K562 (cell line): ENCODE results near the gene PHLDA3.

Source experiments
- EZH2 ChIP-seq: IDR thresholded peaks from 2 replicates; pipeline ENCODE4 v1.6.1; 2012; ENCODE audit warnings: low read depth, mild to moderate bottlenecking, inconsistent platforms, low read length, borderline replicate concordance
- JUND ChIP-seq, 2 experiments: IDR thresholded peaks; 2 replicates in 1 of 2; 3 replicates in 1 of 2; pipeline ENCODE4 v1.6.1; 2011; ENCODE audit warnings: borderline replicate concordance in 2 of 2, low read depth in 2 of 2, low read length in 2 of 2, improper control_type of control experiment in 1 of 2, missing biosample characterization in 1 of 2, missing genetic modification characterization in 1 of 2, missing genetic modification reagents in 1 of 2
- KAT7 ChIP-seq: sonication (generic); formaldehyde crosslinking; IDR thresholded peaks from 2 replicates; pipeline ENCODE4 v1.8.0; 2022; ENCODE audit warnings: missing genetic modification reagents, mild to moderate bottlenecking, borderline replicate concordance
- MCM2 ChIP-seq: fragments of 450-650 bp; IDR thresholded peaks from 2 replicates; pipeline ENCODE4 v1.6.1; 2017; ENCODE audit warnings: low read depth, mild to moderate bottlenecking
- NCOA1 ChIP-seq: fragments of 450-650 bp; IDR thresholded peaks from 2 replicates; pipeline ENCODE4 v1.6.1; 2016; ENCODE audit warnings: low read depth
- REST ChIP-seq, 2 experiments: fragments of 450-650 bp; formaldehyde crosslinking in 1 of 2; IDR thresholded peaks; 2 replicates each; pipeline versions ENCODE4 v1.4.0 to v1.6.1; 2014 to 2020; ENCODE audit warnings: mild to moderate bottlenecking in 2 of 2, borderline replicate concordance in 1 of 2, low read depth in 1 of 2
- SETDB1 ChIP-seq: IDR thresholded peaks from one replicate; pipeline ENCODE4 v1.6.1; 2012; ENCODE audit warnings: low read length, control low read depth, inconsistent platforms
- SP1 ChIP-seq: sonication (generic); formaldehyde crosslinking; IDR thresholded peaks from 2 replicates; pipeline ENCODE4 v1.8.1; 2022; ENCODE audit warnings: mild to moderate bottlenecking, missing genetic modification reagents
- ZNF121 ChIP-seq: sonication (generic); formaldehyde crosslinking; conservative IDR thresholded peaks from 2 replicates; pipeline ENCODE4 v1.8.0; 2022; ENCODE audit warnings: missing genetic modification reagents
- TF ChIP-seq, protein P1 (sequence below): sonication (generic); formaldehyde crosslinking; IDR thresholded peaks from 2 replicates; pipeline ENCODE4 v1.4.0; 2020; ENCODE audit warnings: mild to moderate bottlenecking, missing genetic modification reagents

DNA sequence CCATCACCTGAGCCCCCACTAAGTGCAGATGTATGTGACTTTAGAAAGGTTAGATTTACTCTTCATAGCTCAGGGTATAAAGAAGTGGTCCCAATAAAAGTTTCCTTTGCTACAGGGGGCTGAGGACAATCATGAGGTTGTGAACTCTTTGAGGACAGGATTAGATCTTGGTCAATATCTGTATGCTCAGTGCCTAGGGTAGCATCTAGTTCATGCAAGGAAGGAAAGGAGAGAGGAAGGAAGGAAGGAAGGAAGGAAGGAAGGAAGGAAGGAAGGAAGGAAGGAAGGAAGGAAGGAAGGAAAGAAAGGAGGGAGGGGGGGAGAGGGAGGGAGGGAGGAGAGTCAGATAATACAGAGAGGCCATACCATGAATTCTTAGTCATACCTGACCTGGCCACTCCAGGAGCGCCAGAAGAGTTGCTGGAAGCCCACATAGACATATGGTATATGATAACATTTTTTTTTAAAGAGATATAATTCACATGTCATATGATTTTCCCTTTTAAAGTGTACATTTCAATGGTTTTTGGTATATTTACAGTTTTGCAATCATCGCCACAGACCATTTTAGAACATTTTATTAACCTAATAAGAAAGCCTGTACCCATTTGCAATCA, 47.6 kb upstream of the PHLDA3 start:
- TF ChIP-seq MCM2, result no peak
- no peak for TF ChIP-seq NCOA1
- TF ChIP-seq SETDB1, result no peak
- TF ChIP-seq ZNF121 (CRISPR knock-in tag), result no peak
- no peak for TF ChIP-seq REST (IDR thresholded peaks at IDR 0.05; ENCODE audit: borderline replicate concordance)
- TF ChIP-seq REST (CRISPR knock-in tag; IDR thresholded peaks at IDR 0.05; ENCODE audit: low read depth), result no peak
- TF ChIP-seq EZH2, result no peak
- no peak for TF ChIP-seq JUND (IDR thresholded peaks at IDR 0.05; ENCODE audit: borderline replicate concordance, low read depth, low read length)
- no peak for TF ChIP-seq JUND (tag; IDR thresholded peaks at IDR 0.05; ENCODE audit: borderline replicate concordance, low read depth, low read length)
- no peak for TF ChIP-seq KAT7
- TF ChIP-seq SP1 (CRISPR knock-in tag), result no peak
- TF ChIP-seq, protein P1, sequence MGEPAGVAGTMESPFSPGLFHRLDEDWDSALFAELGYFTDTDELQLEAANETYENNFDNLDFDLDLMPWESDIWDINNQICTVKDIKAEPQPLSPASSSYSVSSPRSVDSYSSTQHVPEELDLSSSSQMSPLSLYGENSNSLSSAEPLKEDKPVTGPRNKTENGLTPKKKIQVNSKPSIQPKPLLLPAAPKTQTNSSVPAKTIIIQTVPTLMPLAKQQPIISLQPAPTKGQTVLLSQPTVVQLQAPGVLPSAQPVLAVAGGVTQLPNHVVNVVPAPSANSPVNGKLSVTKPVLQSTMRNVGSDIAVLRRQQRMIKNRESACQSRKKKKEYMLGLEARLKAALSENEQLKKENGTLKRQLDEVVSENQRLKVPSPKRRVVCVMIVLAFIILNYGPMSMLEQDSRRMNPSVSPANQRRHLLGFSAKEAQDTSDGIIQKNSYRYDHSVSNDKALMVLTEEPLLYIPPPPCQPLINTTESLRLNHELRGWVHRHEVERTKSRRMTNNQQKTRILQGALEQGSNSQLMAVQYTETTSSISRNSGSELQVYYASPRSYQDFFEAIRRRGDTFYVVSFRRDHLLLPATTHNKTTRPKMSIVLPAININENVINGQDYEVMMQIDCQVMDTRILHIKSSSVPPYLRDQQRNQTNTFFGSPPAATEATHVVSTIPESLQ (CRISPR knock-in tag), result no peak
